IPS-18a (cell line): ENCODE measurements around the gene SMIM32.

Experiments used
- H3K27ac ChIP-seq: one replicate; pipeline ENCODE4 v1.5.1; 2013; ENCODE audit warnings: low read length
- H3K27me3 ChIP-seq: one replicate; pipeline ENCODE4 v1.6.1; 2013; ENCODE audit warnings: mild to moderate bottlenecking, low read length; ENCODE audit not compliant: control insufficient read depth, insufficient read depth
- H3K36me3 ChIP-seq: one replicate; pipeline ENCODE4 v1.6.1; 2013; ENCODE audit warnings: low read depth, low read length; ENCODE audit not compliant: control insufficient read depth
- H3K4me1 ChIP-seq: one replicate; pipeline ENCODE4 v1.6.1; 2013; ENCODE audit warnings: low read depth, low read length; ENCODE audit not compliant: control insufficient read depth
- H3K4me3 ChIP-seq: one replicate; pipeline ENCODE4 v1.5.1; 2013; ENCODE audit warnings: low read length
- H3K9ac ChIP-seq: one replicate; pipeline ENCODE4 v1.6.1; 2013; ENCODE audit warnings: mild to moderate bottlenecking, low read length, moderate library complexity
- H3K9me3 ChIP-seq: one replicate; pipeline ENCODE4 v1.6.1; 2013; ENCODE audit warnings: low read depth, low read length; ENCODE audit not compliant: control insufficient read depth

Gene SMIM32

DNA sequence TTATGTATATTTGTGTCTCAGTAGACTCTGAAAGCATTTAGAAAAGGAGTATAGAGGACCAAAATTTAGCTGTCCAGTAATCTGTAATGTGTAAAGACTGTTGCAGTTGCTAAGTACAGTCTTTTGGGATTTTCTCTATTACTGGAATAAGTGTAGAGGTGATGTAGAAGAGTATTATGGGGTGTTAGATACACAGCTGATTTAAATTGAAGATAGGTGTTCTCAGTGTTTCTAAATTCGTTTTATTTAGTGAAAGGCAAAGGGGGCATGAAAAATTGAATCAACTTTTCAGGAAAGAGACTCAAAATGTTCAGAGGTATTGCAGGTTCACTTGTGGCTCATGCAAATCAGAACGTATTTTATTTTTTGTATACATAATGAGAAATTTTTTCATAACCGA lies 46.8 kb downstream of the SMIM32 start:
- no peaks in the 10 kb centered on the region for H3K27me3 ChIP-seq
- peaks cover 6% of the 10 kb centered on the region for H3K4me1 ChIP-seq
- no peaks in the 10 kb centered on the region for H3K36me3 ChIP-seq
- H3K27ac ChIP-seq, result no peak overlapping the region
- H3K4me3 ChIP-seq, result no peak overlapping the region
- no peak overlapping the region for H3K9ac ChIP-seq
- no peaks in the 10 kb centered on the region for H3K9me3 ChIP-seq

DNA sequence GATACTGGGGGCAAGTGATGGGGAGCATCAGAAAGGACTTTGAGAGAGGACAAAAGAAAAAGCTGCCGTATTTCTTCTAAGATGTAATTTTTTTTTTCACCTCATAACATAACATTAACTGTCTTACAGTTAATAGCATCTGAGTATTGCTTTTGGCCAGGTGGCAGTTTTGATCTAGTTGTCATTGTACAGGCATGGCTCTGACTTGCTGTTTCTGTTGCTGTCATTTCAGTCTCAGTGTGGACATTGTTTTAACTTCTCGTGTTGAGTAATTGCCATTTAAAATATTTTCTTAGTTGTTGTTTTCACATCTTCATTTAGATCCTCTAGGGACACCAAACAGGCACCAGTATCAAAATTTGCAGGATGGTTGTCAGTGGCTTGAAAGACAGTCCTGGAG lies 47.9 kb downstream of the SMIM32 start:
- H3K9me3 ChIP-seq, result no peaks in the 10 kb centered on the region
- H3K4me1 ChIP-seq, result peaks cover 6% of the 10 kb centered on the region
- H3K9ac ChIP-seq, result no peak overlapping the region
- no peaks in the 10 kb centered on the region for H3K36me3 ChIP-seq
- H3K27ac ChIP-seq, result no peak overlapping the region
- H3K27me3 ChIP-seq, result no peaks in the 10 kb centered on the region
- H3K4me3 ChIP-seq, result no peak overlapping the region

DNA sequence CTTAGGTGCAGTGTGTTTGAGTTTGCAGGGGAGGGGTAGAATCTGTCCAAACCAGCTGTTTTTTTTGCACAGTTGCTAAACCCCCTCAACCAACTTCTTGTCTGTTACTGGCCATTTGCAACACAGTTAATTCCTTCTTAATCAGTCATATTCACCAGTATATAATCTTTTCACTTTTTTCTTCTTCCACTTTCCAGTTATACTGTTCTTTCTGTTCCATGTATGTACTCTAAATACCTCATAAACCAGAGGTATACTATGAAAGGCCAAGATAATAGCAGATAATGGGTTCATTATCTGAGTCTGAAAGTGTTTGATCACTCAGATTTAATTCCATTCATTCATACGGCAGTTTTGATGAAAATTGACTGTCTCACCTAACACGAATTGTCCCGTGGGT lies 49.2 kb downstream of the SMIM32 start:
- no peaks in the 10 kb centered on the region for H3K36me3 ChIP-seq
- no peaks in the 10 kb centered on the region for H3K9me3 ChIP-seq
- H3K27ac ChIP-seq, result no peak overlapping the region
- no peak overlapping the region for H3K4me3 ChIP-seq
- H3K9ac ChIP-seq, result no peak overlapping the region
- peaks cover 5% of the 10 kb centered on the region for H3K4me1 ChIP-seq
- no peaks in the 10 kb centered on the region for H3K27me3 ChIP-seq

DNA sequence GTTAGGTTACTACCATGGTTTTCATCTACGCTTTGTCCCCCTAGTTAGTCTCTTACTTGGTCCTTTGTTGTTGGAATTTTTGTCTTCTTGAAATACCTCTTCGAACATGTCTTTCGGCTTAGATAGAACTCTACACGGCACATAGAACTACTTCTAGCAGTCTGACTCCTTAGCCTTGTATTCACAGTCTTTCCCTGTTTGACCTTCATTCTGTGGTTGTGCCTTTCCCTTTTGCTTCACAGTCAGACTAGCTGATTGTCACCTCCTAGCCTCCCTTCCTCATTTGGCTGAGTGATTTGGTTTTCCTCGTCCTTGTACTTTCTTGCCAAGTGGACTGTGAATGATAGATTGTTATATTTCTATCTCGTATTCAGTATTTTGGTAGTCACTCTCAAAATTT lies 49.6 kb downstream of the SMIM32 start:
- Histone ChIP-seq H3K36me3 (no peaks in the 10 kb centered on the region), H3K4me3 (no peak overlapping the region), H3K4me1 (peaks cover 5% of the 10 kb centered on the region), H3K27me3 (no peaks in the 10 kb centered on the region), H3K27ac (no peak overlapping the region), H3K9ac (no peak overlapping the region), H3K9me3 (no peaks in the 10 kb centered on the region)

DNA sequence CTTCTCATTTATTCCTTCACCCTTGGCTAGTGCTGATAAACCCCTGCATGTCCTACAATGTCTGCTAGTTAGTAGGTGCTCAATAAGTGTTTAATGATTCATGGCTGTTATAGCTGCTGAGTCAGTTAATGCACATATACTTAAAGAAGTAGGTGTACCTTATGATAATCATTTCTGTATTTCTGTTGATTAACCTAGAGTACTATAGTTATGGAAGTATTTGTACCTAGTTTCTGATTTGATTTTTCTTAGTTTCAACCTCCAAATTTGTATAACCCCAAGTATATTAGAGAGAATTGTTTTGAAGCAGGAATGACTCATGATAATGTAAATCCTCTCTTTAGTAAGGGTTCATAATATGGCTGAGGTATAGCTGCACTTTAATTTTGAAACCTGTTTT lies 51.4 kb downstream of the SMIM32 start:
- H3K9ac ChIP-seq, result no peak overlapping the region
- H3K4me1 ChIP-seq, result peaks cover 5% of the 10 kb centered on the region
- no peak overlapping the region for H3K4me3 ChIP-seq
- H3K27me3 ChIP-seq, result no peaks in the 10 kb centered on the region
- H3K27ac ChIP-seq, result no peak overlapping the region
- no peaks in the 10 kb centered on the region for H3K9me3 ChIP-seq
- no peaks in the 10 kb centered on the region for H3K36me3 ChIP-seq
